LHCN-M2 (cell line): Measurements from ENCODE around the gene NFKB2. TPM values are rescaled to one million over a fixed set of nuclear protein-coding genes. Genes with fewer than 3 reads are reported as not detected.

Experiments
- DNase-seq: peaks from one replicate; pipeline ENCODE4 v3.0.0-alpha.2; 2012; ENCODE audit warnings: low read depth
- total RNA-seq: library from RNA; depleted of rRNA; stranded (reverse); fragments of >200 nt; gene quantifications from 2 replicates; pipeline ENCODE4 v1.2.3, GENCODE V29; 2014; rRNA removed

The NFKB2 gene
- total RNA-seq, 1 experiment from 2014 or later = 16.6 TPM

GRCh38 chr10:102450374-102451104, 55.0 kb downstream of the NFKB2 start:
- DNase-seq = peak; percentile 74

GRCh38 chr10:102451105-102451969, 55.8 kb downstream of the NFKB2 start, which contains the start of gene C10orf95:
C10orf95 (minus strand) TSS chr10:102451543; CDS start chr10:102451093, 450 bp downstream.
- DNase-seq = no peak

Other genes starting within 250 kb of the NFKB2 start
- 76.7 and 96.6 TPM in 2 replicates for gene NOLC1, start 243.3 kb upstream of the NFKB2 start, total RNA-seq
- gene ELOVL3, start 169.4 kb upstream of the NFKB2 start, total RNA-seq = 4.9 and 6.4 TPM in 2 replicates
- gene PITX3, start 154.2 kb upstream of the NFKB2 start, total RNA-seq = 6.5 and 6.9 TPM in 2 replicates
- 43.9 and 45.1 TPM in 2 replicates for gene GBF1, start 150.2 kb upstream of the NFKB2 start, total RNA-seq
- 0.46 TPM in 1 of 2 replicates, not detected in the other for gene PSD, start 23.1 kb downstream of the NFKB2 start, total RNA-seq
- 15.9 and 22.5 TPM in 2 replicates for gene FBXL15, start 25.1 kb downstream of the NFKB2 start, total RNA-seq
- 89.3 and 91.4 TPM in 2 replicates for gene CUEDC2, start 36.9 kb downstream of the NFKB2 start, total RNA-seq
- gene C10orf95, start 55.8 kb downstream of the NFKB2 start, total RNA-seq = 0.06 TPM in 1 of 2 replicates, not detected in the other
- 139 and 159 TPM in 2 replicates for gene ACTR1A, start 107.0 kb downstream of the NFKB2 start, total RNA-seq
- gene SUFU, start 108.3 kb downstream of the NFKB2 start, total RNA-seq = 4.0 and 4.3 TPM in 2 replicates
- 135 and 136 TPM in 2 replicates for gene TRIM8, start 248.8 kb downstream of the NFKB2 start, total RNA-seq